Suppressor macrophage treated with lipopolysaccharide for 1 hour (primary cell): Measurements from ENCODE around the gene SUPT3H.

Experiments used
- DNase-seq, 3 donors: peaks; one replicate each; pipeline ENCODE4 v3.0.0-alpha.2; 2020 to 2022

The SUPT3H gene

DNA sequence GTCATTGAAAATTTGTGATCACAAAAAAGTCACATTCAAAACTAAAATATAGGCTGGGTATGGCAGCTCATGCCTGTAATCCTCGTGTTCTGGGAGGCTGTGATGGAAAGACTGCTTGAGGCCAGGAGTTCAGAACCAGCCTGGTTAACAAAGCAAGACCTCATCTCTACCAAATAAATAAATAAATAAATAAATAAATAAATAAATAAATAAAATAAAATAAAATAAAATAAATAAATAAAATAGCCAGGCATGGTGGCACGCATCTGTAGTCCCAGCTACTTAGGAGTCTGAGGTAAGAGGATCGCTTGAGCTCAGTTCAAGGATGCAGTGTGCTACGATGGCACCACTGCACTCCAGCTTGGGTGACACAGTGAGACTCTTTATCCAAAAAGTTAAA is 392.7 kb downstream of the SUPT3H start:
- no peak for DNase-seq

DNA sequence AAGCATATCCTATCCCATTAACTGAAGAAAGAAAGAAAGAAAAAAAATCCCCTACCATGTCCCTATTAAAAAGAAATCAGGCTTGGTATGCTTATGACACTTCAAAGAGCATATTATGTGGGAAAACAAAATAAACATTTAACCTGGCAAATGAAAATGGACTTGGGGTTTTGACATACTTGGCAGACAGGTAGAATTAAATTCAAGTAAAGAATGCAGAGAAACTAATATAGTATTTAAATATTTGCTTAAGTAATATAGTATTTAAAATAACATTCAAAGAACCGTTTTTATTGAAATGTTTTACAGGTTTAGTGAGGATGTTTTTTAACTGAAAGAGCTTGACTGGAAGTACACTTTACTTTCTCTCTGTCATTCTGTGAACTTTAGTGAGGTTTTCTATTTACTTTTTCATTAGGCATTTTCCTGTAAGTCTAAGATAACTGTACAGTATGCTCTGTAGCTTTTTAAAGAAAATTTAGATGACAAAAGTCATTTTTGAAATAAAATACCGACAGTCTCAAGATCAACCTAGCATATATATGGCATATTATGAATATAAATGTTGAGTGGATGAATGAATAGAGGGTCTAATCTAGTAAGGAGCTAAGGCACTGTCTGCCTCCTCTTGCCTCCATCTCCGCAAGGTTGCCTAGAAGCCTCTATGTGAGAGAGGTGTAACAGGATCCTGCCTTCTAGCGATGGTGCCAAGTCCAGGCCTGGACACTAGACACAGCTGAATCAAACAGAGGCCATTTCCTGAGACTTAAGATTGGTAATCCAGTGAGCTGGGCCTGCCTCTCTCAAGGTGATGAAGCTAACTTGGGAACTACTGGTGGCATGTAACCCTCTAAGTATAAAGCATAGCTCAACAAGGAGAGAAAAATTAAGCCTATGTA is 394.0 kb downstream of the SUPT3H start:
- no peak for DNase-seq

DNA sequence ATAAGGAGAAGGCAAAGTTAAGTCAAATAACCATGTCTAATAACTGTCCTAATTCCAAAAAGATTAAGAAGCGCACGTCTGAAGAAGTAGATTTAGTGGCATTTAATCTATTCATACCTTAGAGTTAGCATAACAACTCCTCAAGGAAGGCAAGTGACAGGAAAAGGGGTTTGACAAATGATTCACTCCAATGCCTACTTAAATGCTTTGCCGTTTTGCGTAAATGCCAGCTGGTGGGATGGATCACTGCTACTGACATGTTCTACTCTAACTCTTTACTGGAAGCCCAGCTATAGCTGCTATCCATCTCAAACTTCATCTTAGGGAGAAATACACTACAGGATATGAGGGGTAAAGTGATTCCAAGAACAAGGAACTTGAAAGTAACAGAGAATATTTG is 396.9 kb downstream of the SUPT3H start:
- no peak for DNase-seq

DNA sequence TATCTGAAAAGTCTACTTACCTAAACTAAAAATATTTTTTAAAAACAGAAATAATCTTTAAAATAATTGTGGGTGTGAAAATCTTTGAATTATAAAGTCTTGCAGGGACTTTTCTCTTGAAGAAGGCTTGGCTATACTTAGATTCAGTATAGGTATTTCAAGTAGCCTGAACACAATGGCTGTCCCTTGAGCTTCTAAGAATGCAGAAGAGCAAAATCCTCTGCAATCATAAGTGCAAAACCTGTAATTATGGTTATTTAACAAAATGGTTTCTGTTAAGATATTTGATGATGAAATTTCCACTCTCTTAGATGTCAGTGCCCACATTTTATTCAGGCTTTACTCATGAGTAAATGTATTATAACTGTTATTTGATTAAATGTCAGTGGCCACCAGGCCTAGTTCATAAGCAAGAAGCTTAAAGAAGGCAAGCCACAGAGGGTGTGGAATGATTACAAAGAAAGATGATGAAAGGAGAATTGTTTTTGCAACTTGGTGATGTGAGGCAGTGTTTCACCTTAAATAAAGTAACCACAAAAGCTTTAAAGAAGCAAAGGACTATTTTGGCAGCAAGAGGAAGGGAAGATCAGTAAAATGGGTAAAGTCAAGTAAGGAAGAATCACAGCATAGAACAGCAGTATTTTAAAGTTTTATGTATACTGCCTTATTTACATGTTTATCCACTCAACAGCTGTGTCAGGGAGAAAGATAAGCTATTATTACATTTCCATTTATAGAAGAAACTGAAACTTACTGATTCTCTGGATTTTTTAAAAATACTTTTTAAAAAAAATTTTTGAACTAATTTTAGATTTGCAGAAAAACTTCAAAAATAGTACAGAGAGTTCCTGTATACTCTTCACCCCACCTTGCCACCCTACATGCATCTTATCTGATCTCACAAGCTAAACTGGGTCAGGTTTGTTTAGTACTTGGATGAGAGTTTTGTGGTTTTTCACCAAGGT is 400.8 kb downstream of the SUPT3H start:
- DNase-seq = peak in 1 of 3 donors; percentile 24

DNA sequence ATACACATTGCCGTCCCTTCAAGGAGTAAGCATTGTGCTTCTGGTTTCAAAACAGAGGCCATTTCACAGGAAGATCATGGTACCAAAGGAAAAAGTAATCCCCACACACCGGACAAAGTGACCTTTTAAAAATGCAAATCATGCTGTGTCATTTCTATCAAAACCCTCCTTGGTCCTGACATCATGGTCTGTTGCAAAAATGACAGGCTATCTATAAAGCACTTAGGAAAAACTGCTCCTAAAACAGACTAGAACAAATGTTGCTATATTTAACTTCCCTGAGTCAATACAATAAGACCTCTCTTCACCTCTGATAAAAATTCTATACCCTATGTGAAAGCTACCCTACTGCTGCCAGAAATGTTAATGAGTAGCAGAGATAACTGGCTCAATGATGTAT is 403.2 kb downstream of the SUPT3H start:
- DNase-seq = peak in 2 of 3 donors; percentile 25 to 48

DNA sequence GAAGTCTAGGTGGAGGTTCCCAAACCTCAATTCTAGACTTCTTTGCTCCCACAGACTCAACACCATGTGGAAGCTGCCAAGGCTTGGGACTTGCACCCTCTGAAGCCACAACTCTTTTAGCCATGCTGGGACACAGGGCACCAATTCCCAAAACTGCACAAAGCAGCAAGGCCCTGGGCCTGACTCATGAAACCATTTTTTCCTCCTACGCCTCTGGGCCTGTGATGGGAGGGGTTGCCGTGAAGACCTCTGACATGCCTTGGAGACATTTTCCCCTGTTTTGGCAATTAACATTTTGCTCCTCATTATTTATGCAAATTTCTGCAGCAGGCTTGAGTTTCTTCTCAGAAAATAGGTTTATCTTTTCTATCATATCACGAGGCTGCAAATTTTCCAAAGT is 405.0 kb downstream of the SUPT3H start:
- no peak for DNase-seq

DNA sequence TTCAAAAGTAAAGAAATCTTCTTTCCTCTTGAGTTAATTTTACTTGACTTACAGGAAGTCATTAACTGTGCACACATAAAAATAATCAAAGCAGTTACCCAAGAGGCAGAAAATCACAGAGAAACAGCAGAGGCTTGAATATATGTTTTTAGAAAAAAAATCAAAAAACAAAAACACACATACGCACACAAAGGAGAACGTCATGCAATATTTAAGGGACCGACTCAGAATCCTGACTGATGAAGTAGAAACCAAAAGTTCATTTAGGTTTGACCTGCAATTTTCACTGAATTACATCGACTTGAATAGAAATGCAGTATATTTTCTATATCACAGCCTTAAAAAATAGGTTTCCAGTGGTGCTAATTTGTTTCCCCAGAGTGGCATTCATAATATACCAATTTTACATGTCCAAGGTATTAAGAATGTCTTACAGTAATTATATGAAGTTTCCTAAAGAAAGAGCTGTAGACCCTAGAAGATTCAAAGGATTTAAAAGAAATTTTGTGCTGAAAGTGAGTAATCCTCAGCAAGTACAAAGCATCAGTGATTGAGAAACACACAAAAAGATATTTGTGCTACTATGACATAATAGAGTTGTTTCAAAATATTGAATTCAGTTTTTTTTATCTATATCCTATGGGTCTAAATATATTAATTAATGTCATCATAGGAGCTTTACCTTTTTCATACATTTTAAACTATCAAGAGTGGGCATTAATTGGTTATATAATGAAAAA is 408.1 kb downstream of the SUPT3H start:
- peak in 2 of 3 donors; percentile 62 to 70 for DNase-seq

DNA sequence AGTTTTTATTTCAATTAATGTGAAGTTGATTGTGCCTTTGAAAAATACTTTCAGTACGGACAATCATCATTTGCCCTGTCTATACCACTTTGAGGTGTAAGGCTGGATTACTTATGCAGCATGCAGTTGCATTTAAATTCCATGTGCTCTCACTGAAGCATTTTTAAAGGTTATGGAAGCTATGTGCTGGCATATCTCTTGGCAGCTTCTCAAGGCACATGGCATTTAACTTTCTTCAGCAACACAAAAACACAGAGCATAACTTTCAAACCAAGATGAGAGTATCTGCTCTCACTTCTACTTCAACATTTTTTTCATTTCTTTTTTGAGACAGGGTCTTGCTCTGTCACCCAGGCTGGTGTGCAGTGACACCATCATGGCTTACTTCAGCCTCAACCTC is 410.3 kb downstream of the SUPT3H start:
- no peak for DNase-seq

DNA sequence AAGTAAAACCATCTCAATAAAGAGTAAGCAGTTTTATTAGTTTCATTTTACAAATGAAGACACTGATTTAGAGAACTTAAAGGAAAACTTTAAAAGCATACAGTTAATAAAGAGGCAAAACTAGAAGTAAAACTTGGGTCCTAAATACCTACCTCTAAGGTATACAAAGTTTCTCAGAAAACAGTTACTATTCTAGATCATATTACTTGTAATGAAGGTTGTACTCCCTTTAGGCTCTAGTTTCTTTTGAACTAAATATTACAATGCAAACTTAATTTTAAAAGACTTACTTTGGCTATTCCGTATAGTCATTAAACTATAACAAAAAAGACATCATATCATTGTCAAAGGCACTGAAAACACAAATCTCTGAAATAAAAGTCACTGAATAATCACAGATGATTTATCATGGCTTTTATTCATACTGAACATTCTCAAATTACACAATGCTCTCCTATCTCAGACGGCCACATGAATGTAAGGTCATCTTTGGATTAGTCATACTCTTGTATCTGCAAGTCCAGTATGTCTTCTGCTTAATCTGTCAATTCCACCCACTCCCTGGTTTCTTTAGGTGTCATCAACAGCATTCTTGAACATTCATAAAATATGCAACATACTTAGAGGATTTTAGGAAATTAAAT is 411.2 kb downstream of the SUPT3H start:
- peak; percentile 76 to 94 (median 93) for DNase-seq

DNA sequence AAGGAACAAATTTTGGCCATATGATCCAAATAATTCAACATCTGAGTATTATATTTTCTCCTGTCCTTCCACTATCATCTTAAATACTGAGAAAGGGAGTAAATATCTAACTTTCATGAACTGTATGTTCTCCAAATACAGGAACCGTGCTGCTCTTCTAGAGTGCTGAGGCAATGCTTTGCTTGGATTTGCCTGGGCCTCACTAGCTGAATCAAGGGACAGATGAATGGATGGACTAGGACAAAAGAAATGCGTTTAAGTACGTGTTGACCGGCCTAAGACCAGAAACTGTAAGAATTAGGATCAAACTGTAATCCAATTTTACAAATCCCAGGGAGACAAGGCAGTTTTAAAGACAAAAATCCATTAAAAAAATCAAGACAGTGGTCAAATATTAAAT is 412.0 kb downstream of the SUPT3H start:
- no peak for DNase-seq

DNA sequence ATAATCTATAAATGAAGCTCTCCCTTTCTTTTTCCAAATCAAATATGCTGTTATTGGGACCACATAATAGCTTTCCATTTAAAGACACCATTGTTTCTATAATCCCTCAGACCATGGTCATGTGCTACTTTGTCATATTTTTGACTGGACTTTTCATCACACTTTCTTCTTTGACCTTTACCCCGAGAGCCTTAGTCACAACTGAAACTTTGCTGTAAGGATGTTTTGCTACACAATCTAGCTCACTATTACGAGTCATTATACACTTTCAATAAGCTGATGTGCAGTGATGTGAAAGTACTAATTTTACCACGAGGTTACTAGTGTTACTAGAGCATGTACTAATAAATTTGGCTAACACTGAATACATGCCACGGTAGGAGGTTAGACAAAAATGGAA is 416.8 kb downstream of the SUPT3H start:
- peak; percentile 56 to 80 (median 76) for DNase-seq

DNA sequence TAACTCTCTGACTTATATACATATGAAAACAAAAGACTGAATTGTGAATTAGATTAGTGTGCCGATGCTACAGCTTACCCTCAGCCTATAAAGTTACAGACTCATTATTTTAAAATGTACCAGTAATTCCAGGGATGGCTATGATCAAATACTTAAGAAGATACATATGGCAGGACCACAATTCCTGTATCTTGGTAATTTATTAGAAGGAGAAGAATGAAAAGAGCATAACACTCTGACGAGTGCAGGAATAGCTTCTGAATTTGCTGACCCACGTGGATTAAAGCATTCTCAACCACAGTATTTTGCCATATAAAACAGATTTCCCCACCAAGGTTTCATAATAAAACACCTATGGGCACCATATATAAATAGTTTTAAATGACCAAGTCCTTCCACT is 418.1 kb downstream of the SUPT3H start:
- DNase-seq = no peak

DNA sequence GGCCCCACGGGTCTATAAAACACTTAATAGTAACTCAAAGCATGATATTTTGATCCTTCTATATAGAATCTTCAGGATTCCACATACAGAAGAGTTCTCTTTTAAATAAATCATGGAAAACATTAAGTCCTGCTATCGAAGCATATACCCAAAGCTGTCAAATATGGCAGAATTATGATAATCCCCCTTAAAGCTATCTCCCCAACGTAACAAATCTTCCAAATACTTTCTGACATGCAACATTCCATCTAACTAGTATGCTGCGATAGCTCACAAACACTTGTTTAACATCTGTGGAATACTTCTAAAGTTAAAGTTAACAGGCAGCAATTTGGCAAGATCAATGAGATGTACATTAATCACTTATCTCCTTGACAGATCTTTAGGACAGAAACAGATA is 420.6 kb downstream of the SUPT3H start:
- no peak for DNase-seq

DNA sequence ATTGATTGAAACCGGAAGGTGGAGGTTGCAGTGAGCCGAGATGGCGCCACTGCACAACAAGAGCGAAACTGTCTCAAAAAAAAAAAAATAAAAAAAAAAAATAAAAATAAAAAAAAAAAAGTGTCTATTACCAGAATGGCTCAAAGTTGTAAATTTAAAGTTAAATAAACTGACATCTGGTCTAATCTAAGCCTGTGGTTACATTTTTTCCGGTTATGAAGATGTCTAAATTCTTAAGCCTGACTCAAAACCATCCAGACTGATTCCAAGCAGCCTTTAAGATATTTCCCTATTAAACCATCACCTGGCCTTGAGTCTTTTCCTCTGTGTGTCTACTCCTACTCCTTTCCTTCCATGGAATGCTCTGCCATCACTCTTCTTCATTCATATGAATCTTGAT is 421.3 kb downstream of the SUPT3H start:
- no peak for DNase-seq

DNA sequence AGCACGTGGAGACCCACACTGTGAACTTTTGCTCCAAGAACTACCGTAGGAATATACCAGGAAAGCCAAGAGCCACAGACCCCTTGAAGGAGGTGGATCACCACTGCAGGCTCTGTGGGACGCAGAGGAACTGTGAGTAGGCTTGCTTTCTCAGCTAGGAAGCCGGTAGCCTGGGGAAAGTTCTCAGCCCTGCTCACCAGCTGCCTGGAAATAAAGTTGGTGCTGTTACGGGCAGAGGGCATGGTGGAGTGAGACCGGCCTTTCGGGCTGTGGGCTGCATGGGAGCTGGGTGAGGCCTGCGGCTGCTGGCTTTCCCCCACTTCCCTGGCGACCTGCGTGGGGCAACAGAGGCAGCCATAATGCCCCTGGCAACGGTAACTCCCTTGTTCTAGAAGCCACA is 422.6 kb downstream of the SUPT3H start:
- no peak for DNase-seq

DNA sequence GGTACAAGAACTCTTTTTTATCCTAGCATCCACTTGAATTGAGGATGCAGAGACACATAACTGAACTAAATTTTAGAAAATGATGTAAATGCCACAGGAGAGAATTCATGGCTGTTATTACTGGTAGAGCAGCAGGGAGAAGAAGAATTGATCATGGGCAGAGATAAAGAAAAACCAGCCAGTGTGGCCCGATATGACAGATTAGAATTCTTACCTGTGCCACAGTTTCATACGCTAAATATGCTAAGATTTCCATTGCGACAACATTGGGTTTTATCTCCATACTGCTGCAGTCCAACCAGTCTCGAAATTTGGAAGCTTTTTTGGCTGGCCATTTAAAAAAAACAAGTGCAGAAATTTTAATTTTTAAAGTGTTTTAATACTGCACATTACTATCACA is 423.5 kb downstream of the SUPT3H start:
- no peak for DNase-seq

DNA sequence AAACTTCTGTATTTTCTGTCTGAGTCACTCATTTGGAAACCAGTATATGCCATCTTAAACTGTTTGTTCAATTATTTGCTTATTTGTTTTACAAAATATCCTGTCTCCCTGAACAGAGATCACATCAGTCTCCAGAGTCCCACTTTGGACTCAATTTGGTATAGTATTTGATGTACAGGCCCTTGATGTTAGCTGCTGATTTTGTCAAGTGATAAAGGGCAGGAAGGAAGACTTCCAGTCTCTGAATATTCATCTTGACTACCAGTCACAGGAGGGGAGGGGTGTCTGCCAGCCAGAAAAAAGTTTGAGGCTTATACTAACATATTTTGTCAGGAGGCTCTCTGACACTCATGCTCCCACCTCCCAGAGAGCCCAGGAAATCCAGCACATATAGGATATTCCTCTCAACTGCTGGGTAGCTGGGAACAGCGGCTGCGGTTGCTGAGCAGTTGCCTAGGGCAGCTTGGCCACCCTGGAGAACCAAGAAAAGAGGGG is 426.4 kb downstream of the SUPT3H start:
- peak in 2 of 3 donors; percentile 23 to 31 for DNase-seq

DNA sequence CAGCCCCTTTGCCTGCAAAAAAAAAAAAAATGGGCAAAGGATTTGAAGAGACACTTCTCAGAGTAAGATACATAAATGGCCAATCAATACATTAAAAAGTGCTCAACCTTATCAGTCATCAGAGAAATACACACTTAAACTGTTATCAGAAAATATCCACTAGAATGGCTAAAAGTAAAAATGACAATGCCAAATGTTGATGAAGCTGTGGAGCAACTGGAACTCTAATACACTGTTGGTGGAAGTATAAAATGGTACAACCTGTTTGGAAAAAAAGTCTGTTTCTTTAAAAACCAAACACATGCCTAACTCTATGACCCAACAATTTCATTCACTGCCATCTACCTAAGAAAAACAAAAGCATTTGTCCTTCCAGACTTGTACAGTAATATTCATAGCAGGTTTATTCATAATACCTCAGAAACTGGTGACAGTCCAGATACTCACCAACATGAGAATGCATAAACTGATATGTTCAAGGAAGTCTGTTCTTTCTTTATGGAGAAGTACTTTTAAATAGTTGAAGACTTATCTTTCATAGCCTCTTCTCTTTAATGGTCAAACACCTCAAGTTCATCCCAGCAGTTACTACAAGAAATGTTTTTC is 428.0 kb downstream of the SUPT3H start:
- no peak for DNase-seq

DNA sequence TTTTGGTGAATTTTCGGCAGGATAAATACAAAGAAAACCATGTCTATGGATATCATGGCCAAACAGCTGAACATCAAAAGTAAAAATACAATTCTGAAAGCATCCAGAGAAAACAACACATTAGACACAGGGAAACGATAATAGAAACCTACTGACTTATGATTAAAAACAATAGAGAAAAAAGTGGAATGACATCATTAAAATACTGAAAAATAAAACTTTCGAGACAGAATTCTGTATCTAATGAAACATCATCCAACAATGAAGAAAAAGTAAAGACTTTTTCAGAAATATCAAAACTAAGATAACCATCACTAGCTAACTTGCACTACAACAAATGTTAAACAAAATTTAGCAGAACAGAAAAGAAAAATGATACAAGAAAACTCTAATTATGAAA is 434.2 kb downstream of the SUPT3H start:
- no peak for DNase-seq

DNA sequence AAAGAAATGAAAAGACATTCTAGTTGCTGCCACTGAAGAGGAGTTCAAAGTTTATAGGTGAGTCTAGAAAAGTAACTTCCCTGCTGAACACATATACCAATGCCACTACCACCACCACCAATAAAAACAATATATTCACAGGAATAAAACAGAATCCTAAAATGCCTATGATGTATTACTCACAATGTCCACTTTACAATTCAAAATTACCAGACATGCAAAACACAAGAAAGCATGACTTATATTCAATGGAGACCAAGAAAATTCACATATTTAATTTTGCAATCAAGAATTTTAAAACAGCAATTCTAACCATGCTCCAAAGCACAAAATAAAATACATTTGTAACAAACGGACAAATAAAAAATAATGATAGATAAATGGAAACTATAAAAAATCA is 434.9 kb downstream of the SUPT3H start:
- no peak for DNase-seq

DNA sequence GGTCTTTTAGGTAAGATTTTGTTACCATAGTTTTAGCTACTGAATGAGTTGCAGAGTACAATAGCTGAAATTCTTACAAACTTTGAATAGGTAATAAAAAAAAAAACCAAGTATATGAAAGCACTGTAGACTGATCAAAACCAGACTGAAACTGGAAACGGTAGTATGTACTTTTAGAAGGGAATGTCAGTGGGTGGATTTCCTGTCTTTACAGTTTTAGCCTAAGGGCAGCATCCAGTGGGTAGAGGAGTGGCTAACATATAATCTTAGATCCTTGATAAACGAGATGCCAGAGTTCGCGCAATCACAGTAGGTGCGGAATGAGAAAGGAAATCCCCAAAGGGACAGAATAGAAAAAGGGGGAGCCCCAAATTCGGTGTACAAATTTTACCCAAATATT is 435.5 kb downstream of the SUPT3H start:
- no peak for DNase-seq

DNA sequence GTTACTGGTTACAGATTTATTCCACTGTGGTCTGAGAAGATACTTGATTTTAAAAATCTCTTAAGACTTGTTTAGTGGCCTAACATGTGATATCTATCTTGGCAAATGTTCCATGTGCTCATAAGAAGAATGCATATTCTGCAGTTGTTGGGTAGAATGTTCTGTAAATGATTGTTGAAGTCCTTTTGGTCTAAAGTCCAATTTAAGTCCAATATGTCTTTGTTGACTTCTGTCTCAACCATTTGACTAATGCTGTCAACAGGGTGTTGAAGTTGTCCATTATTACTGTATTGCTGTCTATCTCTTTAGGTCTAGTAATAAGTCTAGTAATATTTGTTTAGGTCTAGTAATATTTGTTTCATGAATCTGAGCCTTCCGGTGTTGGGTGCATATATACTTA is 437.4 kb downstream of the SUPT3H start:
- DNase-seq = no peak
